Measurements from ENCODE around the gene TMED9.
"Not testable (repeated sequence)": the region's sequence is repeated elsewhere in the genome, so short reads cannot be mapped to it uniquely, and the experiment has no call there.

Gene TMED9

GRCh38 chr5:177606071-177607051 is 14.4 kb downstream of the TMED9 start:
- no peak for DNase-seq (ENCODE audit: low read depth)

DNA sequence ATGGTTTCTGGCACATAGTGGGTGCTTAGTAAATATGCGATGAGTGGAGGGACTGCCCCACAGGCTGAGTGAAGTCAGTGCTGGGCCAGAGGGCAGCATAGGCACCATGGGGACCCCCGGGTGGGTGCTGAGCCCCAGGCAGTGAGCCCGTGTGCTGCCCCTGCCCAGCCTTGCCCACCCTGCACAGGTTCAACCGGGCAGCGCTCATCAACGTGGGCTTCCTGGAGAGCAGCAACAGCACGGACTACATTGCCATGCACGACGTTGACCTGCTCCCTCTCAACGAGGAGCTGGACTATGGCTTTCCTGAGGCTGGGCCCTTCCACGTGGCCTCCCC is 15.1 kb downstream of the TMED9 start:
- no peak for DNase-seq (ENCODE audit: low read depth)

DNA sequence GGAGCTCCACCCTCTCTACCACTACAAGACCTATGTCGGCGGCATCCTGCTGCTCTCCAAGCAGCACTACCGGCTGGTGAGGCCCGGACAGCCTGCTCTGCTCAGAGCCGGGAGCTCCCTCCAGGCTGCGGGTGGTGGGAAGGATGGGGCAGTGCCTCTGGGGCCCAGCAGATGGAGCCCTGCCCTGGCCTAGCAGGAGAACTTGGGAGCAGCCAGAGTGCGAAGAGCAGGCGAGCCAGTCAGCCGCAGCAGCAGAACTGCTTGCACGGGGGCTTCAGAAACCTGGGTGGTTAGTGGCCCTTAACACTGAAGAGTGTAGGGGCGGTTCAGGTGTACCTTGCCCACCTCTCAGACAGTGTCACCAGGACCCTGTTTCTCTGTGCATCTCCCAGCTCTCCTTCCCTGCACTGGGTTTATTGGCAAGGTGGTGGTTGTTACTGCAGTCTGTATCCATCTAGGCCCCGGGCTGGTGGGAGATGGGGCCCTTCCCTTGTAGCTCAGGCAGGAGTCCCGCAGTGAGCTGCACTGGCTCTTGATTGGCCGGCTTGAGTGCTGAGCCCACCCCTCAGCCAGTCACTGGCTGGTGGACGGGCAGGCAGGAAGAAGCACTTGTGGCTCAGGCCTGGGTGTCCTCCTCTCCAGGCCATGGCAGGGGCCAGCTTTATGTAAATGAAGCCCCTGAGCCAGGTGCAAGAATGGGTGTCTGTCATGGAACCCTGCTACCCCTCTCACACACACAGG is 15.6 kb downstream of the TMED9 start:
- DNase-seq (ENCODE audit: low read depth), result peak; percentile 42

DNA sequence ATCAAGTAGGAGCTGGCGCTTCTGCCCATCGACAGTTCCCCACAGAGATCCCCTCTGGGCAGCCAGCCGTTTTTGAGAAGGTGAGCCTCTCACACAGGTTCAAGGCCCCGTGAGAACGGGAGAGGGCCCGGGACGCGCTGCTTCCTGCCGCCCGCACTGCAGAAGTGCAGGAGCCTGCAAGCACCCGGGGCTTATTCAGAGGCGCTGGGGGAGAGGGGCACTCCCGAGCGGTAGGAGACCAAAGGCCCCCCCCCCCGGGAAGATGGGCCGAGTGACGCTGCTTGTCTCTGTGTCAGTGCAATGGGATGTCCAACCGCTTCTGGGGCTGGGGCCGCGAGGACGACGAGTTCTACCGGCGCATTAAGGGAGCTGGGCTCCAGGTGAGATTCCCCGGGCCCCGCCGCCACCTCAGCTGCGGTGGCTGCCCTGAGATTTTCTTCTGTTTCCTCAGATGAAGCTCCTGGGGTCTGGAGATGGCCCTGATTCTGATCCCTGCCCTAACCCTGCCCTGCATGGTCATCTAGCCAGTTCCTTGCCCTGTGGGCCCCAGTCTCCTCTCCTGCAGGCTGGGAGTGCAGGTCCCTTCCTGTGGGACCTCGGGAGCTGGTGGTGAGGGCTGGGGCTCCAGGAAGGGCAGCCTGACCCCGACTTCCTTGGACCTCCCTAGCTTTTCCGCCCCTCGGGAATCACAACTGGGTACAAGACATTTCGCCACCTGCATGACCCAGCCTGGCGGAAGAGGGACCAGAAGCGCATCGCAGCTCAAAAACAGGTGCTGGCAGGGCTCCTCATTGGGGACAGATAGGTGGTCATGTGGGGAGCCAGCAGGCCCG is 16.5 kb downstream of the TMED9 start:
- no peak for DNase-seq (ENCODE audit: low read depth)

- DNase-seq (ENCODE audit: low read depth), result no peak
These were observed 17.4 kb downstream of the TMED9 start for GRCh38 chr5:177609076-177610059.

DNA sequence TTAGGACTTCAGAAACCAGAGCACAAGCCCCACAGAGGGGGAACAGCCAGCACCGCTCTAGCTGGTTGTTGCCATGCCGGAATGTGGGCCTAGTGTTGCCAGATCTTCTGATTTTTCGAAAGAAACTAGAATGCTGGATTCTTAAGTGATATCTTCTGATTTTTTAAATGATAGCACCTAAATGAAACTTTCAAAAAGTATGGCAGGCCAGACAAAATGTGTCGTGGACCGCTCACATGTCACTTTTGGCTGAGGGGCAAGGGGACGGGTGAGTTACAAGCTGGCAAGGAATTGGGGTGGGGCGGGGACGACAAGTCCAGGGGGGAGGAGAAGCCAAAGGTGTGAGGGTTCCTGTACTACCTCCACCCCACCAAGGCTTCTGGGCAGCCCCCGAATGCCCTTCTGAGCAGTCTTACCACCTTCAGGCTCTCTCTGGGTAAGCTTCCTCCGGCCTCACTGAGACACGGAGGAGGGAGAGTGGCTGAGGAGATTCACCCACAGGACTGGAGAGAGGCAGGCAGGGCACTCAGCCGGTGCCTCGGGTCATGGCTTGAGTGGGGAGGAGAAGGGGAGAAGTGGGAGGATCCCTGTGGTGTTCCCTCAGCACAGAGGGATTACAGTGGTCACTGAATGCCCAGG is 18.2 kb downstream of the TMED9 start:
- DNase-seq (ENCODE audit: low read depth), result no peak

- no peak for DNase-seq (ENCODE audit: low read depth)
These were observed 18.9 kb downstream of the TMED9 start for GRCh38 chr5:177610770-177611445.

DNA sequence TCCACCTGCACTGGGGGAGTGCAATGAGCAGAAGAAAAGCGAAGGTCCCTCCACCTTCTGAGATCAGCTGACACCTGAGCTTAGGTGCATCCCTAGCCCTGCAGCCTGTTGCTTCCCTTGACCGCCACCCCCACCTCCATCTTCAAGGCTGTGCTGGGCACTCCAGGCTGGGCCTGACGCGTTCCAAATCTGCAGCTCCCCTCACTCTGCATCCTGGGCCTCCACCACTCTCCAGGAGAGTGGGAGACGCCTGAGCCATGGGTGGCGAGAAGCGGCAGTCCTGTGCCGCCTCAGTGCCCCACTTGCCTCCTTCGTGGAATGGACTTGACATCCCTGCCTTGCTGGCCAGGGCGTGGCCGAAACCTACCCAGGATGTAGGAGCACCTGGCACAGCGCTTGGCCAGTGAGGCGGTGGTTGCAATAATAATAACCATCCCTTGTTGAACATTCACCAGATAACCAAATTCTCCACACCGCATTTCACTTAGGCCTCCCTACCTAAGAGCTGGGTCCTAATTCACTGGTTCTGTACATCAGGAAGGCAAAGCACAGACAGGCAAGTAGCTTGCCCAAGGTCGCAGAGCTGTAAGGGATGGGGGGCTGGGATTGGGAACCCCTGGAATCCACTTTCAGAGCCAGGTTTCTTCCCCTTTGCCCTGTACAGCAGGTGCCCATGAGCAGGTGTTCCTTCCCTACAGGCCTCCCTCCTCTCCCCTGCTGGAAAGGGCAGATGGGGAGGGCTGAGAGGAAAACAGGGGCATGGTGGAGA is 19.6 kb downstream of the TMED9 start:
- DNase-seq (ENCODE audit: low read depth), result no peak

DNA sequence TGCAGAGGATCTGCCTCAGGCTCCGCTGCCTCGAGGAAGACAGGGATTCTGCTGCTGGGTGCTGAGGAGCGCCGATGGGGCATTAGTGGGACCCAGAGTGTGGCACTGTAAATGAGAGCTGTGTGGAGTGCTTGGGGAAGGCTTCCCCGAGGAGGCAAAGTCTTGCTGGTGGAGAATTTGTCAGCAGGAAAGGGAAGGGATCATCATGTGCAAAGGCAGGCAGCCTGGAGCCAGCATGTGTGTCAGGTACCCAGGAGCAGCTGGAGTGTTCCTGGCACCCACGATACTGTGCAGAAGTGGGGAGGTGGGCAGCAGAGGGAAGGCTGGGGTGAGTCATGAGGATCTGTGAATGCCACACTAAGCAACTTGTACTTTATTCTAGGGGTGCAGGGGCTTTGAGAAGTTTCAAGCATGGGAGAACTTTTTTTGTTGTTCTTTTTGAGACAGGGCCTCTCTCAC is 20.2 kb downstream of the TMED9 start:
- no peak for DNase-seq (ENCODE audit: low read depth)

DNA sequence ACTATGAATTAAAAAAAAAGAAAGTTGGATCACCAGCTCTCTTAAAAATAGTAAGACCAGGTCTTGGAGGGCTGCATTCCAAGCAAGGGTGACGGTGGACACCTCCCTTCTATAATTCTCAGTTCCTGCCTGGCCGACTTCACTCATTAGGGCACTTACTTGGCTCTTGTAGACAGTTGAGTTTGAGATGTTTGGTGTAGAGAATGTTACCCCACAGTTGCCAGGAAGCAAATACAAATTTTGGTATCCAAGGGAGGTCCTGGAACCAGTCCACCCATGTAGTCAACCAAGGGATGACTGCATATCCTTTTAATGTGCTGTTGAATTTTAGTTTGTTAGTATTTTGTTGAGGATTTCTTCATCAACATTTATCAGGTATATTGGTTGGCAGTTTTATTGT is 28.6 kb downstream of the TMED9 start:
- no peak for DNase-seq (ENCODE audit: low read depth)

- not testable (repeated sequence) for DNase-seq (ENCODE audit: low read depth)
These were observed 32.2 kb downstream of the TMED9 start for GRCh38 chr5:177624172-177624571.

- DNase-seq (ENCODE audit: low read depth), result not testable (repeated sequence)
These were observed 38.2 kb downstream of the TMED9 start for GRCh38 chr5:177630186-177630585.

DNA sequence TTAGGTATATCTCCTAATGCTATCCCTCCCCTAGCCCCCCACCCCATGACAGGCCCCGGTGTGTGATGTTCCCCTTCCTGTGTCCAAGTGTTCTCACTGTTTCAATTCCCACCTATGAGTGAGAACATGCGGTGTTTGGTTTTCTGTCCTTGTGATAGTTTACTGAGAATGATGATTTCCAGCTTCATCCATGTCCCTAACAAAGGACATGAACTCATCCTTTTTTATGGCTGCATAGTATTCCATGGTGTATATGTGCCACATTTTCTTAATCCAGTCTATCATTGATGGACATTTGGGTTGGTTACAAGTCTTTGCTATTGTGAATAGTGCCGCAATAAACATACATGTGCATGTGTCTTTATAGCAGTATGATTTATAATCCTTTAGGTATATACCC is 42.9 kb downstream of the TMED9 start:
- not testable (repeated sequence) for DNase-seq (ENCODE audit: low read depth)

DNA sequence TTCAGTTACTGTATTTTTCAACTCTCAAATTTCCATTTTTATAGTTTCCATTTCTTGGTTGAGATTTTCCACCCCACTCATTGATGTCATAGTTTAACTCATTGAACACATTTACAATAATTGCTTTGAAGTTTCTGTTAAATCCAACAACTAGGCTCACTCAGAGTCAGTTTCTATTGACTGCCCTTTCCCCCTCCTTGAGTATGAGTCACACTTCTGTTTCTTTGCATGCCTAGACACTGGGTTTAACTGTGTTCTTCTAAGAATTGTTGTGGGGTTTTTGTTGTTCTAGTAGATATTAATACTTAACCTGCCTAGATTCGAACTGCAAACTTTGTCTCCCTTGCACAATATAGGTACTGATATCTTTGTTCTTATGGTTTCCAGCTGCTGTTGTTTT is 53.5 kb downstream of the TMED9 start:
- not testable (repeated sequence) for DNase-seq (ENCODE audit: low read depth)
